SJSA1 (cell line): ENCODE results near the gene FHOD1. TPM values are rescaled to one million over a fixed set of nuclear protein-coding genes. Genes with fewer than 3 reads are reported as not detected.

Experiments used
- DNase-seq, 2 experiments: peaks; one replicate each; pipeline ENCODE4 v3.0.0-alpha.2; 2015 to 2020; ENCODE audit warnings: low spot score in 2 of 2, low read depth in 1 of 2
- H3K27ac ChIP-seq: fragments of 250-450 bp; sonication (Bioruptor Pico); 2 replicates; pipeline ENCODE4 v1.5.1; 2020; ENCODE audit warnings: mild to moderate bottlenecking, moderate library complexity
- H3K27me3 ChIP-seq: fragments of 250-450 bp; sonication (Bioruptor Pico); replicated peaks from 2 replicates; pipeline ENCODE4 v1.5.1; 2020; ENCODE audit warnings: mild to moderate bottlenecking, moderate library complexity
- H3K36me3 ChIP-seq: fragments of 250-450 bp; sonication (Bioruptor Pico); 2 replicates; pipeline ENCODE4 v1.5.1; 2020; ENCODE audit warnings: mild to moderate bottlenecking
- H3K4me1 ChIP-seq: fragments of 250-450 bp; sonication (Bioruptor Pico); replicated peaks from 2 replicates; pipeline ENCODE4 v1.6.1; 2021; ENCODE audit warnings: mild to moderate bottlenecking
- H3K4me3 ChIP-seq: fragments of 250-450 bp; sonication (Bioruptor Pico); 2 replicates; pipeline ENCODE4 v1.5.1; 2020; ENCODE audit warnings: mild to moderate bottlenecking
- H3K9me3 ChIP-seq: fragments of 250-450 bp; sonication (Bioruptor Pico); replicated peaks from 2 replicates; pipeline ENCODE4 v1.5.1; 2020; ENCODE audit warnings: mild to moderate bottlenecking
- total RNA-seq: library from RNA; depleted of rRNA; stranded (reverse); fragments of >200 nt; shearing (Covaris generic); gene quantifications from 2 replicates; pipeline ENCODE4 v1.2.3, GENCODE V29; 2014

FHOD1 gene
- total RNA-seq, 1 experiment from 2014 or later, result 15.8 TPM

- DNase-seq, result no peak
- Histone ChIP-seq H3K4me1 (peaks cover 20% of the 10 kb centered on the region), H3K4me3 (peak overlapping the region; percentile 80), H3K9me3 (no peaks in the 10 kb centered on the region), H3K36me3 (peaks cover 49% of the 10 kb centered on the region), H3K27me3 (no peaks in the 10 kb centered on the region), H3K27ac (peak overlapping the region; percentile 46)
Measured at GRCh38 chr16:67227567-67227921, 19.7 kb downstream of the FHOD1 start.

- H3K9me3 ChIP-seq, result no peaks in the 10 kb centered on the region
- peak within 1 kb of the TSS; percentile 80 for H3K4me3 ChIP-seq
- H3K27ac ChIP-seq, result peak within 1 kb of the TSS; percentile 46
- DNase-seq, result peak; percentile 99
- H3K36me3 ChIP-seq, result peaks cover 48% of the 10 kb centered on the region
- no peaks in the 10 kb centered on the region for H3K27me3 ChIP-seq
- H3K4me1 ChIP-seq, result peaks cover 20% of the 10 kb centered on the region
Measured at GRCh38 chr16:67226804-67227566, 20.3 kb downstream of the FHOD1 start, which contains the start of gene TMEM208. Gene TMEM208 (plus strand): TSS chr16:67227130. CDS start chr16:67227219, 89 bp downstream.

- Histone ChIP-seq H3K4me3 (peak overlapping the region; percentile 80), H3K36me3 (peaks cover 41% of the 10 kb centered on the region), H3K9me3 (no peaks in the 10 kb centered on the region), H3K27ac (peak overlapping the region; percentile 38), H3K27me3 (no peaks in the 10 kb centered on the region), H3K4me1 (peaks cover 20% of the 10 kb centered on the region)
- DNase-seq, result no peak
Measured at GRCh38 chr16:67226295-67226803, 20.9 kb downstream of the FHOD1 start.

- Histone ChIP-seq H3K9me3 (no peaks in the 10 kb centered on the region), H3K36me3 (peaks cover 18% of the 10 kb centered on the region), H3K4me1 (peaks cover 21% of the 10 kb centered on the region), H3K27ac (no peak overlapping the region), H3K27me3 (no peaks in the 10 kb centered on the region), H3K4me3 (no peak overlapping the region)
- no peak for DNase-seq
Measured at GRCh38 chr16:67223992-67224391, 23.3 kb downstream of the FHOD1 start.

- no peak overlapping the region for H3K27ac ChIP-seq
Measured at GRCh38 chr16:67216612-67217490, 30.4 kb downstream of the FHOD1 start.

GRCh38 chr16:67215706-67216105, 31.6 kb downstream of the FHOD1 start:
- Histone ChIP-seq H3K9me3 (no peaks in the 10 kb centered on the region), H3K27me3 (no peaks in the 10 kb centered on the region), H3K4me1 (peaks cover 6% of the 10 kb centered on the region), H3K36me3 (no peaks in the 10 kb centered on the region), H3K27ac (no peak overlapping the region), H3K4me3 (no peak overlapping the region)
- no peak for DNase-seq

More at GRCh38 chr16:67216612-67217490, 30.4 kb downstream of the FHOD1 start:
- Histone ChIP-seq H3K27me3 (no peaks in the 10 kb centered on the region), H3K36me3 (no peaks in the 10 kb centered on the region), H3K4me3 (no peak overlapping the region), H3K9me3 (no peaks in the 10 kb centered on the region), H3K4me1 (peaks cover 6% of the 10 kb centered on the region)
- DNase-seq, result no peak

GRCh38 chr16:67213197-67214019, 33.9 kb downstream of the FHOD1 start:
- H3K36me3 ChIP-seq, result no peaks in the 10 kb centered on the region
- peaks cover under 1% of the 10 kb centered on the region; the same call in 1 of the 2 replicates for H3K4me1 ChIP-seq
- H3K9me3 ChIP-seq, result no peaks in the 10 kb centered on the region
- no peak overlapping the region for H3K27ac ChIP-seq
- H3K27me3 ChIP-seq, result no peaks in the 10 kb centered on the region
- no peak overlapping the region for H3K4me3 ChIP-seq
- DNase-seq, result no peak

- Histone ChIP-seq H3K27ac (no peak overlapping the region), H3K4me1 (peaks cover 7% of the 10 kb centered on the region), H3K4me3 (no peak overlapping the region), H3K27me3 (no peaks in the 10 kb centered on the region), H3K9me3 (no peaks in the 10 kb centered on the region), H3K36me3 (no peaks in the 10 kb centered on the region)
- DNase-seq, result no peak
Measured at GRCh38 chr16:67212766-67213165, 34.5 kb downstream of the FHOD1 start.

GRCh38 chr16:67211674-67212073, 35.6 kb downstream of the FHOD1 start:
- Histone ChIP-seq H3K4me1 (peaks cover 13% of the 10 kb centered on the region), H3K27ac (no peak overlapping the region), H3K36me3 (peaks cover 11% of the 10 kb centered on the region; the same call in 1 of the 2 replicates), H3K9me3 (no peaks in the 10 kb centered on the region), H3K27me3 (no peaks in the 10 kb centered on the region), H3K4me3 (no peak overlapping the region)
- DNase-seq, result no peak

GRCh38 chr16:67210069-67210937, 37.0 kb downstream of the FHOD1 start:
- Histone ChIP-seq H3K27me3 (no peaks in the 10 kb centered on the region), H3K4me3 (no peak overlapping the region), H3K27ac (no peak overlapping the region), H3K9me3 (no peaks in the 10 kb centered on the region), H3K36me3 (peaks cover 21% of the 10 kb centered on the region), H3K4me1 (peaks cover 13% of the 10 kb centered on the region)
- DNase-seq, result no peak

- Histone ChIP-seq H3K27me3 (no peaks in the 10 kb centered on the region), H3K27ac (no peak overlapping the region), H3K36me3 (peaks cover 23% of the 10 kb centered on the region), H3K4me1 (peaks cover 13% of the 10 kb centered on the region), H3K9me3 (no peaks in the 10 kb centered on the region), H3K4me3 (no peak overlapping the region)
- DNase-seq, result no peak
Measured at GRCh38 chr16:67209565-67209964, 37.7 kb downstream of the FHOD1 start.

GRCh38 chr16:67208154-67208896, 39.0 kb downstream of the FHOD1 start:
- H3K4me1 ChIP-seq, result peaks cover 13% of the 10 kb centered on the region
- no peak for DNase-seq
- H3K36me3 ChIP-seq, result peaks cover 33% of the 10 kb centered on the region
- no peaks in the 10 kb centered on the region for H3K9me3 ChIP-seq
- no peak overlapping the region for H3K27ac ChIP-seq
- H3K27me3 ChIP-seq, result no peaks in the 10 kb centered on the region
- no peak overlapping the region for H3K4me3 ChIP-seq
